Gastroesophageal sphincter (tissue), 3 donors: ENCODE results near the gene NIPAL4.

ENCODE experiments used
- CTCF ChIP-seq, 4 experiments: fragments of 200-600 bp in 2 of 4; fragments of 450-650 bp in 2 of 4; sonication (generic) in 1 of 4; IDR thresholded peaks; one replicate each; pipeline ENCODE4 v1.5.1; 2017 to 2019; ENCODE audit warnings: antibody characterized with exemption in 4 of 4, mild to moderate bottlenecking in 2 of 4, moderate library complexity in 2 of 4
- POLR2A ChIP-seq, 2 donors: fragments of 450-650 bp; IDR thresholded peaks; one replicate each; pipeline ENCODE4 v1.6.1; 2017; ENCODE audit warnings: antibody characterized with exemption in 2 of 2, mild to moderate bottlenecking in 2 of 2, moderate library complexity in 1 of 2

- TF ChIP-seq CTCF (IDR thresholded peaks at IDR 0.05) (no peak), POLR2A (IDR thresholded peaks at IDR 0.05) (no peak)
These were observed 34.3 kb downstream of the NIPAL4 start for GRCh38 chr5:157494178-157494832.
